T-helper 2 cell treated with Interferon-gamma antibody and Interleukin-4, amounts not matched to agents 100 ng/mL and 5 ng/mL, for 36 hours (primary cell): ENCODE results near the gene CLDND1. TPM values are rescaled to one million over a fixed set of nuclear protein-coding genes. Genes with fewer than 3 reads are reported as not detected.

Experiments used
- intact Hi-C: fragments of 100-400 bp; cut with micrococcal nuclease; formaldehyde crosslinking; loops from one replicate; pipeline ENCODE4 v1.15.1; 2023
- total RNA-seq: library from RNA; stranded (reverse); gene quantifications from 2 replicates; pipeline ENCODE4 v1.2.3, GENCODE V29; 2022

Gene CLDND1
- total RNA-seq, 1 donor from 2014 or later = 555 TPM

DNA sequence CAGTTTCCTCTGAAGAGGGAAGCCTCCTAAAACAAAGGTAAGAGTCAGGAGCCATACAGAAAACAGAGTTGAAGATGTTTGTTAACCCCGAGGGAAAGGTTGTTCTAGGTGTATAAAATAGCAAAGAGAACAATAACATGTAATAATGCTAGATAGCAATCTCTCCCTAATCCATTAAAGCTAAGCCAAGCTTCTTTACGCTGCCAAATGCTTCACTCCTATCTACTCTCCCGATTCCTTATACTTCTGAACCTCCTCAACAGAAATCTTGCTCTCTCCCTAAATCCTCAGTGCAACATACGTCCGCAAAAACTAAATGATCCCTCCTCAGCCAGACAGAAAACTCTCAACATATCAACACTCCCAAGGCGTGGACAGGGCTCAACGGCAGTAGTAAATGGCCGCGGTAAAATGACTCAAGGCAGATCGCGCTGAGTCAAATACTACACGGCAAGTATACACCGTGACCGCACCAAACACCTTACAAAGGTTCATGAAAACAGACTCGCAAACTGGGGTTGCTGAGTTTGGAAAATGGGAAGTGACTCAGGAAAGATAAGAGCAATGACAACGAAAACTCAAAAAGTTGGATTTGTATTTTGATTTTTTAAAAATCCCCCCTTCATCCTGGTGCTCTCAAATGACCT is 682 bp downstream of the CLDND1 start:
- intact Hi-C loops = loop anchor here (1.0 to 2.0 kb wide), 8 partner anchors 15 to 1739 kb away; partner anchors contain the start of genes ARL6, CPOX, DCBLD2 and TBC1D23

DNA sequence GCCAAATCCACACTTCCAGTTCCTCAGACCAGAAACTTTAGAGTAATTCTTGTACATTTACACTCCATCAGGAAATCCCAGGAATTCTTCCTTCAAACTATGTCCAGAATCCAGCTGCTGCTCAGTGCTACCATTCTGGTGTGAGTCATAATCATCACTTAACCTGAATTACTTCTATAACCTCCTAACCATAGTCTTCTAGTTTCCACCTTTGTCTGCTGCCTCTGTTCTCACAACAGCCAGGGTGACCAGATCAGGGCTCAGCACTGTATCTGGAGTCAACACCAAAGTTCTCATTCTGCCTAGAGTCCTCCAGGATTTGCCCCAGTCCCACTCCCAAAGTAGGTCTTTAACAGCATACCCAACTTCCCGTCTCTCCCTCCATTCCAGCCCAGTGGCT is 3.4 kb downstream of the CLDND1 start:
- intact Hi-C loops = loop anchor here (5.0 kb wide), 1 partner anchor 172 kb away; no protein-coding TSS in a partner anchor

DNA sequence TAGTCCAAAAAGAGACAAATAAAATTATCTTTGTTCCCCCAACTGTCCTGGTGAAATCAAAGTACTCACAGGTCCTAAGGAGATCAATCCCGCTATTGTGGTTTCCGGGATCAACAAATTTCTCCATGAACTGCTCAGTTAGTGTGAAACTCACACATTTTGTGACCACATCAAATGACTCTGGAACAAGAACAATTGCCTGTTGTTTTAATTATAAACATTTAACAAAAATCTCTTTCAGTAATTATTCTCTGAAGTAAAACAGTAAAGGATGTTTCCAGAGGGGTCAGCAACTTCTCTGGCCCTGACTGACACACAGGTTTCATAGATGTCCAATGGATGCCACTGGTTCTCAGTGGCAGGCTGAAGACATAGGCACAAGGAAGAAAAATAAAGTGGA is 3.9 kb downstream of the CLDND1 start:
- intact Hi-C loops = loop anchor here (5.0 kb wide), 1 partner anchor 172 kb away; no protein-coding TSS in a partner anchor

DNA sequence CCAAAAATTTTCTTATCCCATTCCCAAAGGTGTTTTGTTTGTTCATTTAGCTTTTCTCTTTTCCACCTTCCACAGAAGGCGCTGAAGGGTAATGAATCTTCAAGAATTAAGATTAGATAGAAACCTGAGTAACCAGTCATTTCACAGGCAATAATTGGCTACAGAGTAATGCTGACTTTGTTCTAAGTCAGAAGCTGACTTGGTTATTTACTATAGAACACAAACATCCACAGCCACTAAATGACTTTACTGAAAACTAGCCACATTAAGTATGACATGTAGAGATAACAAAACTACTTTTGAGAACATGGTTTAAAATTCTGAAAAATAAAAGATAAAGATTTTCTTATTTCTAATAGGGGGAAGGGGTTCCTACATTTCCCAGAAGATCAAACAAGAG is 7.8 kb downstream of the CLDND1 start:
- intact Hi-C loops = loop anchor here (5.0 kb wide), 1 partner anchor 168 kb away; no protein-coding TSS in a partner anchor

DNA sequence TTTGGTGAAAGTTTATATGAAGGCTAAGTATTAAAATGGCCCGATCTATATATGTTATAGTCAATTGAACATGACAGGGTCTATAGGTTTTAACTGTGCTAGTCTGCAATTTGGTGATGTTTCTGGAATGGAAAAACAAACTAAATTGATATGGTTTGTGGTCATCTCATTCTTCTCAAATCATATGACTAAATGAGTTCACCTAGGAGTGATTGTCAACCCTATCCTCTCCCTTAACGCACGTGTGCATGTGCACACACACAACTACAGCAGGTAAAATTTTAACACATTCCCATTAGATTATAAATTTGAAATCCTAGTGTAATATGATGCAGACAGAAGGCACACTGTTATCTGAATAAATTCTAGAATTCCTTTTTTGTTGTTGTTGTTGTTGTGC is 9.0 kb downstream of the CLDND1 start:
- intact Hi-C loops = no loop called here

DNA sequence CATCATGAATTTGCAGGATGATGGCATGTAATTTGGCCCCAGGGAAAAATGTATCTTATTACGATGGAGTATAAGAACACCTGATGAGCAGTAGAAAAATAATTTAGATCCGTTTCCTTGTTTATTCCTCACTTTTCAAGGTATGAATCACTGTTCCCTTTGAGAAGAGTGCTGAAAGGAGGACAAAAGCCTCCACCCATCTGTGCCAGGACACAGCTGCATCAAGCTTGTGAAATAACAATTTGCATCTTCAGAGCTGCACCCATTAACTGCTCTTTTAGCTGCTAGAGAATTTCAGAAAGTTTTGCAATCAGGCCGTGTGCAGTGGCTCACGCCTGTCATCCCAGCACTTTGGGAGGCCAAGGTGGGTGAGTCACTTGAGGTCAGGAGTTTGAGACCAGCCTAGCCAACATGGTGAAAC is 9.6 kb downstream of the CLDND1 start:
- intact Hi-C loops = no loop called here

DNA sequence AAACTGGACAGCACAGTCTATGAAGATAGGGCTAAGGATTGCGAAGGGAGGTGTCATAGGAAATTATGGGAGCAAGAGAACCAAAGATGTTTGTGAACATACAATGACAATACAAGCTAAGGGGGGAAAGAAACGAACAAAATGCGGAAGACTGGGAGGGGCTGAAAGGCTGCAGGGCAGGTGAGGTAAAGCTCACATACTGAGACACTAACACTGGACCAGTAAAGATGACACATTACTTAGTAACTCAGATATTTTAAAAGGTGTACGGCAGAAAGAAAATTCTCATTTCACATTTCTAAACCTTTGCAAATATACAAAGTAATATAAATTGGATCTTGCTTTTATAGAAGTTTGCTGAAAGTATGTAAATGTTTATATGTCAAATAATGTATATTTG is 10.1 kb downstream of the CLDND1 start:
- intact Hi-C loops = no loop called here

DNA sequence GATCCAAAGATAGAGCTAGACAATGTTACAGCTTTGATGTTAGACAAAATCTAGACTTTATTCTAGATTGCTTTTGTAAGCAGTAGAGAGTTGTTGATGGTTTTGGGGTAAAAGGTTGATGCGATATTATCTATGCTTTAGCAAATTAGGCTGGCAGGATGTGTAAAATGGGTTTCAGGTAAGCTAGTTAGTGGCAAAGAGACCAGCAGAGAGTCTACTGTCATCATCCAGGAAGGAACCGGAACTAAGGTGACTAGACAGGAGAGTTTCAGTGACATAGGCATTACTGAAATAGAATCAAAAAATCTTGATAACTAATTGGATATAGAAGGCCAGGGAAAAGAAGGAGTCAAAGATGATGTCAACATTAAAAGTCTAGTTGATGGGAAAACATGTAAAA is 14.1 kb downstream of the CLDND1 start:
- intact Hi-C loops = no loop called here

DNA sequence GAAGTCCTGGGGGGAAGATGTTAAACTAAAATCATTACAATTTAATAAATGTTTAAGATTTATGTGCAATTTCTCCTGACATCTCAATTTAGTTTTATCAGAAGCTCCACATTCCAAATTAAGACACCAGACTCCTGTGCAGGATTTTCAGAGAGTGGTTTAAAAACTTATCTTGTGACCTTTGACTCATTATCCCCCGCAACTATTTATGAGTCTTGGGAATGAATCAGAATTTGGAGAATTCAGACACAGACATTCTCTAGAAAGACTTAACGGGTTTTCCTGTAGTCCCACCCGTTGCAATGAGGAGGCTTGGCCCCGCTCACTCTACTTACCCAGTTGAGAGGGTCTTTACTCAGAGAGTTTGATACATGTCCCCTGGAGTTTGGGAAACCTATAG is 18.2 kb downstream of the CLDND1 start:
- intact Hi-C loops = no loop called here

DNA sequence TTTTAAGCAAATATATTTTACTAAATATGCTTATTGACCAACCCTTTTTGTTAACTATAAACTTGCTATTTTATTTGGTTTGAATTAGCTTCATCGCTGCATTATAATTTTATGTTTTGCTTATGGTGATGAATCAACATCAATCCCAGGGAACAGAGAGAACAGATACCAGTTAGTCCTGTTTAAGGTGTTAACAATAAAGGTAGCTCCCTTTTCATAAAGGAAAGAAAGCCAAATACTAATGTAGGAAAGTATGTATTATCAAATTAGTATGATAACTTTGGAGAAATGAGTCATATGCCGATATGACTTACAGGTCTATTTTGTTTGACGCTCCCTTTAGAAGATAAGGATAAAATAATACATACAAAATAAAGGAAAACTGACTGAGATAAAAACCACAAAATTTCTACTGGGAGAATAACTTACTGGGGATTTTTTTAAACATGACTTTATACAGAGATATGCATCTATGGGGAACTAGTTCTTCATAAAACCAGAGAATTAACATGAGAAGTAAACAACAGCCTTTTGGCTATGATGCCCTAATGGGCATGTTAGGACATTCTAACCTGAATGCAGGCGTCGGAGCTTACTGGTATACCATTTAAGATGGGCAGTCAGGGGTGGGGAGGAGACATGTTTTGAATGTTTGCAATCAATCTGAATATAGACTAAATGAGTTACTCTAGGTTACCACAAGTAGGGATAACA is 20.7 kb downstream of the CLDND1 start:
- intact Hi-C loops = no loop called here

DNA sequence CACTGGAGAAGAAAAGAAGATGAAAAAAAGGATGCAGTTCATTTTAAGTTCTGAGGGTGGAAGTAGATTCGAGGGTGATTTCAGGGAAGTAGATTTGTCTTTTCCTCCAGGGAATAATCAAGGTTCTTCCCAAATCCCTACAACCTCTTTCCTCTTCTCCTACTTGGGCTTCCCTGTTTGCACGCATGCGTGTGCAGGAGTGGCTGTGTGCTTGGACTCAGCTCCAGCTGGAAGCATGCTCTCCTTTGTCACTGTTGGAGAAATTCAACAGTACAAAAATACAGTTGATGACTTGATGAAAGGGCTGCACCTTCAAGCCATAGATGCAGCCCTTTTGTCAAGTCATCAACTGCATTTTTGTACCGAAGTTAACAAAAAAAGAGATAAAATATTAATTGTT is 21.4 kb downstream of the CLDND1 start:
- intact Hi-C loops = no loop called here

DNA sequence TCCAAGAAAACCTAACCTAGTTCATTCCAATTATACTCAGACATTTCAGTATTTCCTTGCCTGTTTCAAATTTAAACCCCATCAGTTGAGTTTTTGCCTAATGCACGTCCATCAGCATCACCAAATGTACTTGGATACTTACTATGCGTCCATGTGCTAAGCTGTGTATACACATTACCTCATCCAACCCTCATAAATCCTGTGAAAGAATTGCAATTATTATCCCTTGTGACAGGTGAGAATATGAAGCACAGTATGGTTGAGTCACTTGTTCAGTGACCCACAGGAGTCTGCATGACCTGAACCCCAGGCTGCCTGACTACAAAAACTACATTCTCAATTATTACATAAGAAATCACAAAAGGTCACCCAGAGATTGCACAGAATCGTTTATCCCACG is 22.7 kb downstream of the CLDND1 start:
- intact Hi-C loops = no loop called here

DNA sequence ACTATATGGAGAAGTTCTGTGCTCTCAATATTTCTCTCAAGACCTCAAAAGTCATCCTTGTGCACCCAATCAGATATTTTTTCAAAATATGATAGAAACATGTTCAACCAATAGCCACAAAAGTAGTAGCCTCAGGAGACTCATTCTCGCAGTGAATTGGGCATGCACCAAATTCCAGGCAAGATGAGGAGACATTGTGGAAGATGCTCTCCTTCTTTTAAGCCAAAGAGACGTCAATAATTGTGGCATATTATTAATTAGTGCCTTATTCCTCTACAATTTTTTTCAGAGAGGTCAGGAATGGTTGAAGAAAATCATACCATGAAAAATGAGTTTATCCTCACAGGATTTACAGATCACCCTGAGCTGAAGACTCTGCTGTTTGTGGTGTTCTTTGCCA is 25.3 kb downstream of the CLDND1 start, which contains the start of gene OR5K2:
TSS of gene OR5K2 (plus strand) at position 301 of the 400 bp plus-strand sequence. CDS start at position 301, 0 bp downstream.
- intact Hi-C loops = no loop called here

DNA sequence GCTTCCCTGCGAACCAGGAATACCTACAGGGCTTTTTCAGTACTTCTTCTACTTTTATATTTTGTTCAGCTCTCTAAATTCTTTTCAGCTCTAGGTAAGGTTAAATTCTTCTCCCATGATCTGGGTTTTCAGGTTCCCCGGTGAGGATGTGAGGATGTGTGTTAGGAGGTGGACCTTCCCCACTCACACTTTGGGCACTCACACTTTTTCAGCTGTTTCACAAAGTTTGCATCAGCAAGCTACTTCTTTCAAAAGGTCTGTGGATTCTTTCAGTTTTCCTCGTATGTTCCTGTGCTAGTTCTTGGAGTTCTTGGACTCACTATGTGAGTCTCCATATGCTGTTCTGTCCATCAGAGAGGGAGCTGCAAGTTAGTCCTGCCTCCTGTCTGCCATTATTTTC is 39.1 kb downstream of the CLDND1 start:
- intact Hi-C loops = no loop called here

DNA sequence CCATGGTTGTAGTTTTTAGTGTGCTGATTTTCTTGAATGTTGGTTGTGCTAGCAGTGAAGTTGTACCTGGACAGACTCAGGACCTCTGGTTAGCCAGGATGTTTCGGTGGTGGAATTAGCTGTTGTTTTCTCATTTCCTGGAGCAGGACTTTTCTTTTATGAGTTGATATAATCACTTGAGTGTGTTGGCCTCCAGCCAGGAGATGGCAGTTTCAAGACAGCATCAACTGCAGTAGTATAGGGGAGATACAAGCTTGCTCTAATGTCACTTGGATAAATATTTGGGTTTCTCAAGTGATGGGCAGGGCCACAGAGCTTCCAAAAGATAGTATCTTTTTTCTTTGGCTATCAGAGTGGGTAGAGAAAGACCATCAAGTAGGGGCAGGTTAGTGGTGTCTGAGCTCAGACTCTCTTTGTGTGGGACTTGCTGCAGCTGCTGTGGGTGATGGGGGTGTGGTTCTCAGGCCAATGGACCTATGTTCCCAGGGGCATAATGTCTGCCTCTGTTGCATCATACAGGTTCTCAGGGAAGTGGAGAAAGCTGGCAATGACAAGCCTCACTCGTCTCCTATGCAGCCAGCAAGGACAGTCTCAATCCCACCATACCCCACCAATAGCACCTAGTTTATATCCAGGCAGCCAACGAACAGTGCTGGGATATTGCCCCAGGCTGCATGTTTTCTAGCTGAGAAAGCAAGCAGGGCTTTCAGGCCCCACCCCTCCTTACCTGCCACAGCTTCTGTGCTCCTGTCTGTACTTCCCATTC is 39.8 kb downstream of the CLDND1 start:
- intact Hi-C loops = no loop called here

Other genes with a start within 250 kb of the CLDND1 start
- gene OR5H2, start 240.4 kb downstream of the CLDND1 start, total RNA-seq = not detected in 2 replicates
- not detected in 2 replicates for gene OR5K4, start 169.0 kb downstream of the CLDND1 start, total RNA-seq
- gene OR5K3, start 132.2 kb downstream of the CLDND1 start, total RNA-seq = not detected in 2 replicates
- not detected in 2 replicates for gene OR5K1, start 59.7 kb downstream of the CLDND1 start, total RNA-seq
- gene OR5K2, start 25.2 kb downstream of the CLDND1 start, total RNA-seq = not detected in 2 replicates
- gene GPR15, start 9.1 kb upstream of the CLDND1 start, total RNA-seq = 42.2 and 46.8 TPM in 2 replicates
- 69.9 and 71.2 TPM in 2 replicates for gene CPOX, start 70.7 kb upstream of the CLDND1 start, total RNA-seq
- gene ST3GAL6, start 240.4 kb upstream of the CLDND1 start, total RNA-seq = not detected in 2 replicates